GM12865 (cell line): Measurements from ENCODE around the gene KLRC4.

ENCODE experiments used
- DNase-seq: peaks from one replicate; pipeline ENCODE4 v3.0.0; 2010; ENCODE audit warnings: low read depth
- H3K4me3 ChIP-seq: 2 replicates; pipeline ENCODE4 v1.5.1; 2011; ENCODE audit warnings: mild to moderate bottlenecking, low read depth, low read length, control low read depth
- CTCF ChIP-seq: IDR thresholded peaks from 2 replicates; pipeline ENCODE4 v1.5.1; 2011; ENCODE audit warnings: low read length, control low read depth, low read depth, inconsistent platforms; ENCODE audit not compliant: insufficient read depth; ENCODE audit errors: missing control alignments

KLRC4 gene

GRCh38 chr12:10361622-10362021 is 47.9 kb downstream of the KLRC4 start:
- TF ChIP-seq CTCF, result no peak
- DNase-seq, result no peak
- no peak overlapping the region for H3K4me3 ChIP-seq

- no peak for DNase-seq
- H3K4me3 ChIP-seq, result no peak overlapping the region
- TF ChIP-seq CTCF, result no peak
These were observed 48.5 kb downstream of the KLRC4 start for GRCh38 chr12:10361084-10361483.

- no peak for DNase-seq
- TF ChIP-seq CTCF, result no peak
These were observed 50.6 kb downstream of the KLRC4 start for GRCh38 chr12:10358969-10359368.

GRCh38 chr12:10358131-10358530 is 51.4 kb downstream of the KLRC4 start:
- TF ChIP-seq CTCF, result no peak
- no peak overlapping the region for H3K4me3 ChIP-seq
- DNase-seq, result no peak

More at GRCh38 chr12:10358969-10359368, 50.6 kb downstream of the KLRC4 start:
- no peak overlapping the region for H3K4me3 ChIP-seq
